Iris pigment epithelial cell (primary cell): ENCODE data around the gene ZBTB48.
"Not testable (repeated sequence)": the region's sequence is repeated elsewhere in the genome, so short reads cannot be mapped to it uniquely, and the experiment has no call there.

Source experiments
- DNase-seq: peaks from one replicate; pipeline ENCODE4 v3.0.0-alpha.2; 2011; ENCODE audit warnings: low read depth

Gene ZBTB48

DNA sequence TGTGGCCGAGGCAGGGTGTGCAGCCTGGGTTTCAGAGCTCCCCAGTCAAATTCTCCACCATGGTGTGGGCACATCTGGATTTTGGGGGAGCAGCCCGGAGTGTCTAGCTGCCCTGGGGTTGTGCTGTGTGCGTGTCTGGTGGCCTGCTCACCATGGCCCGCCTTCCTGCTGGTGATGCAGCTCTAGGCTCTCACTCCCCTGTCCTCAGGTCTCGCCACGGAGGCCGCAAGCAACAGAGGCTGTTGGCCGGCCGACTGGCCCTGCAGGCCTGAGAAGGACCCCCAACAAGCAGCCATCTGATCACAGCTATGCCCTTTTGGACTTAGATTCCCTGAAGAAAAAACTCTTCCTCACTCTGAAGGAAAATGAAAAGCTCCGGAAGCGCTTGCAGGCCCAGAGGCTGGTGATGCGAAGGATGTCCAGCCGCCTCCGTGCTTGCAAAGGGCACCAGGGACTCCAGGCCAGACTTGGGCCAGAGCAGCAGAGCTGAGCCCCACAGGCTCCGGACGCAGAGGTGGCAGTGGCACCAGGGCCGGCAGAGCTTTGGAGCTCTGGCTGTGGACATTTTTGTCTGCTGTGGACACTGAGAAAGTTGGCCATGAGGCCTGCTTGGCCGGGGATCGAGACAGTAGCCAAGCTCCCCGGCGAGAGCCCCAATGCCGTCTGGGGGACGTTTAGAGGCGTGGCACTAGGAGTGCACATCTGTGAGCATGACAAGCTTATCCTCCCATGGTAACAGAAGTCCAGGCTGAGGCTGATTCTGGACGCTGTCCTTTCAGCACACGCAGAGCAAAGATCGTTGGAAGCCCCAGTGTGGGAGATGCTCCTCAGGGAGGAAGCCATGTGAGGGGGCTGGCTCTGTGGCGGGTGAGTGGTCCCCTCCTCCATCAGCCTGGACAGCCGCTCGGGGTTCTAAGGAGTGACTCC, 53.1 kb downstream of the ZBTB48 start:
- no peak for DNase-seq

DNA sequence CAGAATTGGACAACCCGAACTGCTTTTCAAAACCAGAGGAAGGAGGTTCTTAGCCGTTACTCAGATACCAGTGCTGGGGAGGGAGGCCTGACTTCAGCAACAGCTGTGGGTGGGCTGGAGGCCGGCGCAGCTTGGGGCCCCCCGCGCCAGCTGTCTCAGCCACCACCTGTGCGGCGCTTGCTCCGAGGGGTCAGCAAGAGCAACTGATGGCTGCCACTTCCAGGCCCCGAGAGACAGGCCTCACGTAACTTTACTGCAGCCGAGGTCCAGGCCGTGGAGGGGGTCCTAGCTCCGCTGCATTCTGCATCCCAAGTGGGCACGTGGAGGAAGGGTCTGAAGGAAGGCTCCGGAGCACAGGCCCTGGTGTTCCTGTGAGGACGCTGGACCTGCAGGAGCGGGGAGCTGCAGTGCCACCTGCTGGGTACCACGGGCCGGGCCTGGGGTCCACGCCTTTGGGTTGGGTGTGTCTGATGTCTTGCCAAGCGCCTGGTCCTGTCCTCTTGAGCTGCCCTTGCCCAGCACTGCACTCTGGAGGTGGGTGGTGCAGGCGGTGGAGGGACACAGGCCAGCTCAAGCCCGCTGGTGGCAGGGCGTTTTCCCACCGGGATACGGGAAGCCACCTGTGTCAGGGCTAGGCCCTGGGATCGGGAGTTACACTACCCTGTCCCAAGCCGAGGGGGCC, 54.7 kb downstream of the ZBTB48 start:
- peak; percentile 39 for DNase-seq

DNA sequence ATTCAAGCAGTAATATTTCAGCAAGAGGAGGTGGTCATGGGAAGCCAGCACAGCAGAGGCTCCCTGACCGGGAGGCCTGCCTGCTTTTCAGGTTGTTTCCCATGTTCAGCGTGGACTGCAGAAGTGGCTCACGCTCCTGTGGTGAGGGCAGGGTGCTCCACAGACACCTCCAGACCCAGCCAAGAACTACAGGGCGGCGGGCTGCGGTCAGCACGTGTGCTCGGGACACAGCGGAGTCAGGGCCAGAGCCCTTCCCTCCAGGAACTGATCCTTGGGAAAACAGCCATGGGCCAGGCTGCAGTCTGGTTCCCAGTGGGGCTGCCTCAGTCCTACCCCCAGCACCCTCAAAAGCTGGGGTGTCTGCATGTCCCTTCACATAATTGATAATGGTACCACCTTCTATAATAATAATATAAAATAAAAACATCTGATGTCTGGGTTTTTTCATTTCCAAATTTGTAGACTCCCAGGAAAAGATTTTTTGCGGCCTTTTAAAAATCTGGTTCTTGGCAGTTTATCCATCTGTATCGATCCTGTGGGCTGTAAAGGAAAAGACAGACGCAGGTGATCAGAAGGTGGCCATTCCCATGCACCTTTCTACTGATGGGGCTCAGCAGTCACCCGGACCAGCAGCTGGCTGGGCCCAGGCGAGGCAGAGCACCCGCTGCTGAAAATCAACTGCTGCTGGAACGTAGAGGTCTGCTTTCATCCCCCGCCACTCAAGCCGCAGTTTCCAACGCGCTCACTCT, 55.5 kb downstream of the ZBTB48 start:
- no peak for DNase-seq

DNA sequence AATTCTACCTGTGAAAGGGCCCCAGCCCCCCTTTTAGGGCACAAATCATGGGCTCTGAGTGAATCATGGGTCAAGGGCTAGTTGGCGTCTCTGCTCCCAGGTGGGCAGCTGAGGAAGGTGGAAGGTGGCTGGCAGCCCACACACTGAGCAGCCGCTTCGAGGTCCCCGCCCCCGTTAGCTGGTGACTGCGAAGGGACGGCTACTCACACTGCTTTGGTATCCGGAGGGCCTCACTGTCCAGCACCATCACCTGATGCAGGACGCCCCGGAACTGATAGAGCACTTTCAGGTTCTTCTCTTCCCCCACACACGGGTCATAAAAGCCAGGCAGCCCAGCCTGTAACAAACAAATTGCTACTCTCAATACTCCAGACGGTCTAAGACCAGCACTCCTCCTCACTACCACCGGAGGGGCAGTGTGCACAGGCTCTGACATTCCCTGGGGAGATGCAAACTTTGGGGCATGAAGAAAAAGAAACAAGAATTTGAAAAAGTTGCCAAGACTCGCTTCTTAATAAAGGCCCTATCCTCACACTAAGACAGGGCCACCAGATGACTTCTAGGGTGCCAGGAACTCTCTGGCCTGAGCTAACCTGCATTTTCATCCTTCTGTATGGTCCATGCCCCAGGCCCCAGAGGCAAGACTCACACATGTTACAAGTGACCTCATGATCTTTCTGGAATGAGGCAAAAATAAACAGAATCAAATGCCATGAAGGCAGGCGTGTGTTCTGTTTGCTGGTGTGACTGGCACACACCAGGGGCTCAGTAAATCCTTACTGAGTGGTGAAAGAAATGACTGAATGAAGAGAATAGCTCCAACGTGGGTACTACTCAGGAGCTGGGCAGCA, 56.3 kb downstream of the ZBTB48 start:
- DNase-seq: no peak

DNA sequence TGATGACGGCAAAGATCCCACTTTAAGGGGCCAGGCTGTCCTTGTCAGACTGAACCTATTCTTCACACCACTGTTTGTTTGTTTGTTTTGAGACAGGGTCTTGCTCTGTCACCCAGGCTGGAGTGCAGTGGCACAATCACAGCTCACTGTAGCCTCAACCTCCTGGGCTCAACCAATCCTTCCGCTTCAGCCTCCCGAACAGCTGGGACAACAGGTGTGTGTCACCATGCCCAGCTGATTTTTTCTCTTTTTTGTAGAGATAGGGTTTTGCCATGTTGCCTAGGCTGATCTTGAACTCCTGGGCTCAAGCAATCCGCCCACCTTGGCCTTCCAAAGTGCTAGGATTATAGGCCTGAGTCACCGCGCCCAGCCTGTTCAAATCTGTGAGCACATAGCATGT, 57.0 kb downstream of the ZBTB48 start:
- DNase-seq: not testable (repeated sequence)

DNA sequence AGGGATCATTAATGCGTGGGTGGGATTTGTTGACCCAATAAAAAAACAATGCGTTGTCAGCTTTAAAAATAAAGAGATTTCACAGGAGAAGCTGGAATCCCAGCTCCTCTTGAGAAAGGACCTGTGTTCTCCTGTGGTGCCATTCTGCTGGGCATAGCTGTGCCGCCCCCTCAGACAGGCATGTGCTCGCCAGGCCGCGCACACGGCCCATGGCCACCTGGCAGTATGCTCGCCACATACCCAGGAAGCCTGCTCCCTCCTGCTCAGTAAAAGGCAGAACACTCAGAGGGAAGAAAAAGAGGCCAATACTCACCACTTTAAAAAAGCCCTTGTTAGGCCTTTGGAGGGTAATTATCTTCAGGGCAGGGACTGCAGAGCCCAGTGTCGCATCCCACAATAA, 58.0 kb downstream of the ZBTB48 start:
- no peak for DNase-seq

DNA sequence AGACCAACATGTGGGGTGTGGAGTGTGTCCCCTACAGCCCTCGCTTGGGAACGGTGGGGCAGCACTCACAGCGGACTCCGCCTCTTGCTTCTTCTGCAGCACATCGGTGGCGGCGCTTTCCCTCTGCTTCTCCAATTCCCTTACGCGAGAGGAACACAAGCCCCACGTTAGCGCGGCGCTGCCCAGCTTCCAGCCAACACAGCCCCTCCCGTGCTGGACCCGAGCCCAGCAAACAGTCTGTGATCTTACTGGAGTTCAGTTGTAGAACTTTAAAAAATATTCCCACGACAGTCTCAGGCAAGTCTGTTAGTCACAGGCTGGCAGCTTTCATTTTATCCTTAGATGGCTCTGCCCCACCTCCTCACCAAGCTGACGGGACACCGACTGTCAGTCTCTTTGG, 58.4 kb downstream of the ZBTB48 start:
- peak; percentile 31 for DNase-seq
